HepG2 (cell line): ENCODE results near the gene PARD3. TPM values are rescaled to one million over a fixed set of nuclear protein-coding genes. Genes with fewer than 3 reads are reported as not detected.

Experiments used
- CENPX ChIP-seq: sonication (generic); formaldehyde crosslinking; IDR thresholded peaks from 2 replicates; pipeline ENCODE4 v1.9.0; 2021; ENCODE audit warnings: mild to moderate bottlenecking, missing genetic modification reagents, moderate library complexity
- ELF4 ChIP-seq: sonication (generic); formaldehyde crosslinking; IDR thresholded peaks from 2 replicates; pipeline ENCODE4 v1.5.0; 2020; ENCODE audit warnings: missing genetic modification reagents, mild to moderate bottlenecking, moderate library complexity, borderline replicate concordance
- EP300 ChIP-seq, 3 experiments: sonication (generic) in 1 of 3; formaldehyde crosslinking in 1 of 3; IDR thresholded peaks; 2 replicates each; pipeline versions ENCODE4 v1.5.1 to v1.6.1; 2011 to 2020; ENCODE audit warnings: low read depth in 2 of 3, low read length in 2 of 3, borderline replicate concordance in 1 of 3, improper control_type of control experiment in 1 of 3, mild to moderate bottlenecking in 1 of 3, missing genetic modification reagents in 1 of 3, moderate library complexity in 1 of 3
- GATAD2A ChIP-seq: IDR thresholded peaks from 2 replicates; pipeline ENCODE4 v1.6.1; 2016
- HNF4G ChIP-seq, 2 experiments: sonication (generic) in 1 of 2; formaldehyde crosslinking in 1 of 2; IDR thresholded peaks; 2 replicates each; pipeline versions ENCODE4 v1.4.0 to v1.6.1; 2011 to 2020; ENCODE audit warnings: borderline replicate concordance in 2 of 2, low read depth in 2 of 2, mild to moderate bottlenecking in 2 of 2, low read length in 1 of 2, missing genetic modification reagents in 1 of 2, moderate library complexity in 1 of 2
- HOXA9 ChIP-seq: sonication (generic); formaldehyde crosslinking; IDR thresholded peaks from 2 replicates; pipeline ENCODE4 v1.8.1; 2022; ENCODE audit warnings: missing genetic modification reagents, mild to moderate bottlenecking, moderate library complexity, borderline replicate concordance
- JARID2 ChIP-seq: sonication (generic); formaldehyde crosslinking; IDR thresholded peaks from 2 replicates; pipeline ENCODE4 v1.8.1; 2023; ENCODE audit warnings: missing genetic modification reagents, inconsistent platforms; ENCODE audit not compliant: insufficient replicate concordance
- JUN ChIP-seq: sonication (generic); formaldehyde crosslinking; IDR thresholded peaks from 2 replicates; pipeline ENCODE4 v1.4.0; 2020; ENCODE audit warnings: mild to moderate bottlenecking, missing genetic modification reagents
- NCOA2 ChIP-seq: sonication (generic); formaldehyde crosslinking; IDR thresholded peaks from 2 replicates; pipeline ENCODE4 v1.8.0; 2022; ENCODE audit warnings: inconsistent platforms
- NFYB ChIP-seq: sonication (generic); formaldehyde crosslinking; IDR thresholded peaks from 2 replicates; pipeline ENCODE4 v1.4.0; 2020; ENCODE audit warnings: missing genetic modification reagents
- PHF8 ChIP-seq: sonication (generic); formaldehyde crosslinking; IDR thresholded peaks from 2 replicates; pipeline ENCODE4 v1.5.0; 2020; ENCODE audit warnings: missing genetic modification reagents
- PITX1 ChIP-seq: sonication (generic); formaldehyde crosslinking; IDR thresholded peaks from 2 replicates; pipeline ENCODE4 v1.5.1; 2020; ENCODE audit warnings: mild to moderate bottlenecking, missing genetic modification reagents
- RXRA ChIP-seq: sonication (generic); formaldehyde crosslinking; IDR thresholded peaks from 2 replicates; pipeline ENCODE4 v1.5.1; 2020; ENCODE audit warnings: missing genetic modification reagents
- SOX5 ChIP-seq: IDR thresholded peaks from 2 replicates; pipeline ENCODE4 v1.6.1; 2016; ENCODE audit warnings: borderline replicate concordance
- ZBTB1 ChIP-seq: sonication (generic); formaldehyde crosslinking; IDR thresholded peaks from 2 replicates; pipeline ENCODE4 v1.4.0; 2020; ENCODE audit warnings: missing genetic modification reagents, borderline replicate concordance
- ZNF124 ChIP-seq: sonication (generic); formaldehyde crosslinking; IDR thresholded peaks from 2 replicates; pipeline ENCODE4 v1.4.0; 2020; ENCODE audit warnings: missing genetic modification reagents
- ZNF761 ChIP-seq: sonication (generic); formaldehyde crosslinking; conservative IDR thresholded peaks from 2 replicates; pipeline ENCODE4 v1.4.0; 2020; ENCODE audit warnings: mild to moderate bottlenecking, missing genetic modification reagents
- ZNF788 ChIP-seq: sonication (generic); formaldehyde crosslinking; IDR thresholded peaks from 2 replicates; pipeline ENCODE4 v1.5.0; 2020; ENCODE audit warnings: mild to moderate bottlenecking, missing genetic modification reagents, borderline replicate concordance
- ZXDC ChIP-seq: sonication (generic); formaldehyde crosslinking; IDR thresholded peaks from 2 replicates; pipeline ENCODE4 v1.5.0; 2020; ENCODE audit warnings: mild to moderate bottlenecking, missing genetic modification reagents
- polyA plus RNA-seq, 8 experiments: library from polyadenylated mRNA; depleted of rRNA in 3 of 8; stranded (reverse) in 7 of 8; unstranded in 1 of 8; fragments of >200 nt; fragmentation: Illumina TruSeq in 4 of 8; extraction: Trizol in 4 of 8; gene quantifications; 2 replicates each; pipeline versions ENCODE4 v1.2.1 to v1.2.3, GENCODE V29; 2011 to 2016; ENCODE audit warnings: low read depth in 4 of 8, missing spikeins in 1 of 8, mixed read lengths in 1 of 8; ENCODE audit not compliant: insufficient read depth in 1 of 8
- total RNA-seq, 5 experiments: library from RNA; depleted of rRNA; stranded (reverse); fragments of >200 nt; fragmentation: Illumina TruSeq; extraction: Trizol; gene quantifications; 2 replicates each; pipeline ENCODE4 v1.2.3, GENCODE V29; 2016; ENCODE audit warnings: low read depth in 1 of 5
- TF ChIP-seq, protein P1 (sequence below): sonication (generic); formaldehyde crosslinking; IDR thresholded peaks from 2 replicates; pipeline ENCODE4 v1.8.1; 2023; ENCODE audit warnings: missing genetic modification reagents, inconsistent platforms, borderline replicate concordance
- TF ChIP-seq, protein P2 (sequence below), 2 experiments: sonication (generic) in 1 of 2; formaldehyde crosslinking in 1 of 2; IDR thresholded peaks; 2 replicates each; pipeline versions ENCODE4 v1.5.1 to v1.6.1; 2011 to 2020; ENCODE audit warnings: borderline replicate concordance in 1 of 2, low read depth in 1 of 2, low read length in 1 of 2, mild to moderate bottlenecking in 1 of 2, missing genetic modification reagents in 1 of 2, moderate library complexity in 1 of 2

PARD3 gene
- total and polyA plus RNA-seq, 2 of the 13 experiments (the other 11 are each of a cell fraction or from before 2014, with no cell fraction given): 40.9 to 60.0 TPM

DNA sequence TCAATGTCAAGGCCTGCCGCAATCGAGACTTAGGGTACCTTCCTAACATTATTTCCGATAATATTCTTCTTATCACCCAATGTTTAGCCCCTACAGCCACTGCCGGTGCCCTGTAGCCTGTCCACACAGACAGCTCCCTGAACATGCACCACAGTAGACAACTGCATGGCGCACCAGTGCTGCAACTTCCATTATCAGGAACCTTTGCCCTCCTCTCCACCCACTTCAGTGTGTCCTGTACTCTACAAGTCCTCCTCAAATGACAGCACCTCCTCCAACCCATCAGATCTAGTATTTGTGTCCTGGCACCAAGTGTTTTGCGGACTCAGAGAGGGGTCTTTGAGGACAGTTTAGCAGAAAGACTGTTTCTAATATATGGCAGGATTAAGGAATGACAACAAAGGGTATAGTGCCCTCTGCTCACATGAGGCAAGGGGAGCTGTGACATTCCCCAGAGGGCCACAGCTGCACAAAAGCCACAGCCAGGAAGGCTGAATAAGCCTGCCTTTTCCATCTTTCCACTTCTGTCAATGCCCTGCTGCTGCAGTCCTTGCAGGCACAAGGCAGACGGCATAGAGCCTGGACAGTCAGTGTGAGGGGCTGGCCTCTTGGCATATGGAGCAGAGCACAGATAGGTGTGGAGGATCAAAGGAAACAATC is 335.4 kb downstream of the PARD3 start (continued):
- TF ChIP-seq NCOA2 (CRISPR knock-in tag) (no peak), PITX1 (CRISPR knock-in tag) (peak; percentile 47), ZNF124 (CRISPR knock-in tag) (no peak), ZXDC (no peak), PHF8 (CRISPR knock-in tag) (no peak), ELF4 (CRISPR knock-in tag) (no peak), HOXA9 (no peak), RXRA (CRISPR knock-in tag) (0 out of 2 replicates have a peak, but pooled peaks have one; percentile 19), NFYB (no peak), SOX5 (CRISPR knock-in tag) (0 out of 2 replicates have a peak, but pooled peaks have one; percentile 12), EP300 (IDR thresholded peaks at IDR 0.05; ENCODE audit: low read depth in 2 of 2, low read length in 2 of 2) (peak in 1 of 2 experiments; percentile 20; a peak in 1 of 4 replicates), EP300 (CRISPR knock-in tag; IDR thresholded peaks at IDR 0.05; ENCODE audit: borderline replicate concordance) (no peak), CENPX (CRISPR knock-in tag) (no peak), HNF4G (IDR thresholded peaks at IDR 0.05; ENCODE audit: borderline replicate concordance, low read depth, low read length) (peak; percentile 84), HNF4G (CRISPR knock-in tag; IDR thresholded peaks at IDR 0.05; ENCODE audit: borderline replicate concordance, low read depth) (no peak), ZNF788 (CRISPR knock-in tag) (peak; percentile 36; the same call in 1 of the 2 replicates), GATAD2A (0 out of 2 replicates have a peak, but pooled peaks have one; percentile 17), ZNF761 (no peak), JARID2 (CRISPR knock-in tag) (no peak), ZBTB1 (CRISPR knock-in tag) (no peak), JUN (no peak)
- TF ChIP-seq, protein P1, sequence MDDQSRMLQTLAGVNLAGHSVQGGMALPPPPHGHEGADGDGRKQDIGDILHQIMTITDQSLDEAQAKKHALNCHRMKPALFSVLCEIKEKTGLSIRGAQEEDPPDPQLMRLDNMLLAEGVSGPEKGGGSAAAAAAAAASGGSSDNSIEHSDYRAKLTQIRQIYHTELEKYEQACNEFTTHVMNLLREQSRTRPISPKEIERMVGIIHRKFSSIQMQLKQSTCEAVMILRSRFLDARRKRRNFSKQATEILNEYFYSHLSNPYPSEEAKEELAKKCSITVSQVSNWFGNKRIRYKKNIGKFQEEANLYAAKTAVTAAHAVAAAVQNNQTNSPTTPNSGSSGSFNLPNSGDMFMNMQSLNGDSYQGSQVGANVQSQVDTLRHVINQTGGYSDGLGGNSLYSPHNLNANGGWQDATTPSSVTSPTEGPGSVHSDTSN (CRISPR knock-in tag): no peak
- TF ChIP-seq, protein P2, sequence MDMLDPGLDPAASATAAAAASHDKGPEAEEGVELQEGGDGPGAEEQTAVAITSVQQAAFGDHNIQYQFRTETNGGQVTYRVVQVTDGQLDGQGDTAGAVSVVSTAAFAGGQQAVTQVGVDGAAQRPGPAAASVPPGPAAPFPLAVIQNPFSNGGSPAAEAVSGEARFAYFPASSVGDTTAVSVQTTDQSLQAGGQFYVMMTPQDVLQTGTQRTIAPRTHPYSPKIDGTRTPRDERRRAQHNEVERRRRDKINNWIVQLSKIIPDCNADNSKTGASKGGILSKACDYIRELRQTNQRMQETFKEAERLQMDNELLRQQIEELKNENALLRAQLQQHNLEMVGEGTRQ (IDR thresholded peaks at IDR 0.05; ENCODE audit: low read depth, low read length): no peak
- TF ChIP-seq, protein P2 (CRISPR knock-in tag; IDR thresholded peaks at IDR 0.05; ENCODE audit: borderline replicate concordance): 0 out of 2 replicates have a peak, but pooled peaks have one; percentile 33
